Measurements from ENCODE around the gene PLCH1. TPM values are rescaled to one million over a fixed set of nuclear protein-coding genes. Genes with fewer than 3 reads are reported as not detected.

The PLCH1 gene
- polyA plus RNA-seq, 2 donors, result 0.07 to 0.10 TPM

DNA sequence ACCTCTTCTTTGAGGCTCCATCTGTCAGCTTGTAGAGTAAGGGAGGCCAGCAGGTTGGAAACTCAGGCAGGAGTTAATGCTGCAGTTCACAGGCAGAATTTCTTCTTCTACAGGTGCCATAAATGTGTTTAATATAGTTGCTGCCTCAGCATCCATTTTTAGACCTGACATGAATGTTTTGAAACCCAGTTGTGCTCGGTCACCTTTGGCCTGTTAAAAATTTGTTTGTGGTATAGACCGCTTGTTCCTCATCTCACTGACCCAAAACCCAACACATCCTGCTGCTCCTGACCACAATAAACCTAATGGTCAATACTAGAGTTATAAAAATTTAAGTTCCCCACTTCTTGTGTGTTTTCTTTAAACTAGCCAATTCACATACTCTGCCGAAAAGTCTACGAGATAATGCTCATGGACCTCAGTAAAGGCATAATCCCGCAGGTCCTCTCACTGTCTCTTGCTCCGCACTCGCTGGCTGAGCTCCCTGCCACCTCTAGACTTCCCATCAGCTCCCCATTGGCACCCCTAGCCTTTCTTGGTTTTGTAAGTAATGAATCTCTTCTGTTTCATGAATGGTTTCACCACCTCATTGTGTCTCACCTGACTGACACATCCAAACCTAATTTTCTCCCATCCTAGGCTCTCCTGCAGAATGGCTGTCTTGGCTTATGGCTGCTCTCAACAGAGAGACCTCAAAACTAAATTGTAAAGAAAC, 312.9 kb downstream of the PLCH1 start:
- Histone ChIP-seq H3K9me3 (ENCODE audit: control insufficient read depth in 2 of 2, insufficient read depth in 1 of 2, low read depth in 1 of 2, low read length in 1 of 2) (no peaks in the 10 kb centered on the region), H3K36me3 (ENCODE audit: control insufficient read depth in 2 of 2, insufficient read depth in 2 of 2, low read length in 1 of 2) (no peaks in the 10 kb centered on the region), H3K4me3 (ENCODE audit: low read depth in 1 of 2, low read length in 2 of 2) (no peak overlapping the region), H3K27ac (ENCODE audit: low read depth in 2 of 2, low read length in 1 of 2) (no peak overlapping the region), H3K27me3 (ENCODE audit: control insufficient read depth in 1 of 2, insufficient read depth in 2 of 2, low read length in 2 of 2) (no peaks in the 10 kb centered on the region), H3K4me1 (ENCODE audit: control insufficient read depth in 2 of 2, insufficient read depth in 2 of 2, low read length in 1 of 2) (no peaks in the 10 kb centered on the region)
- WGBS, 2 donors, result 78 to 81% methylated on average over 7 of the region's 7 CpGs

- H3K4me3 ChIP-seq (ENCODE audit: low read depth in 1 of 2, low read length in 2 of 2), result no peak overlapping the region
- H3K27me3 ChIP-seq (ENCODE audit: control insufficient read depth in 1 of 2, insufficient read depth in 2 of 2, low read length in 2 of 2), result no peaks in the 10 kb centered on the region
- H3K36me3 ChIP-seq (ENCODE audit: control insufficient read depth in 2 of 2, insufficient read depth in 2 of 2, low read length in 1 of 2), result no peaks in the 10 kb centered on the region
- H3K9me3 ChIP-seq (ENCODE audit: control insufficient read depth in 2 of 2, insufficient read depth in 1 of 2, low read depth in 1 of 2, low read length in 1 of 2), result no peaks in the 10 kb centered on the region
- no peaks in the 10 kb centered on the region for H3K4me1 ChIP-seq (ENCODE audit: control insufficient read depth in 2 of 2, insufficient read depth in 2 of 2, low read length in 1 of 2)
- no peak overlapping the region for H3K27ac ChIP-seq (ENCODE audit: low read depth in 2 of 2, low read length in 1 of 2)
- 74 to 78% methylated on average over 4 of the region's 4 CpGs for WGBS, 2 donors
Observed at GRCh38 chr3:155428563-155428962, 316.3 kb downstream of the PLCH1 start.

DNA sequence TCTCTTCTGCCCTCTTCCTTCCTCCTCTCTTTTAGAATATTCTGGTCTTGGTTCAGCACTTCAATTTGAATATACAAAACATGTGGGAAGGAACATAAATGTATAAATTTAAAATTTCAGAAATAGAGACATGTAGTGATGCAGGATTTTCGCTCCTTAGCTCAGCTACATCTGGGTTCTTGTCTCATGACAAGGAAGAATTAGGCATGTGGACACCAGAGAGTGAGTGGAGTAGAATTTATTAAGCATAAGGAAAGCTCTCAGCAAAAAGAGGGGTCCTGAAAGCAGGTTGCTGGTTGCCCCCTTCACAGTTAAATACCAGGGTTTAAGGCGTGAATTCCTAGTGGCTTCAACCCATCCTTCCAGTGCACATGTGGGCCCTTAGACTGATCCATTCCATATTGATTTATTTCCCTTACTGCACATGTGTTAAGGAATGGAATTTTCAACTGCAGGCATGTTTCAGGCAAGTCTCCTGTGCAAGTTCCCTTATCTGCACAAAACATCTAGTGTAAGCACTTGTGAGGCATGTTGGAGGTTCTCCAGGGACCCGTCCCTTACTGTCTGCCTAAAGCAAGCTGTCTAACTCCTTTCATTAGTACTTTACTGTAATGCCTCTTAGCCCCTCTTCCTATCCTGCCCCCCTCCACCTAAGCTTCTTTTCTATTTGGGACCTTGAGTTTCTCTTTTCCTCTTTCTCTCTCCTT, 318.2 kb downstream of the PLCH1 start:
- Histone ChIP-seq H3K27me3 (ENCODE audit: control insufficient read depth in 1 of 2, insufficient read depth in 2 of 2, low read length in 2 of 2) (no peaks in the 10 kb centered on the region), H3K4me3 (ENCODE audit: low read depth in 1 of 2, low read length in 2 of 2) (no peak overlapping the region), H3K4me1 (ENCODE audit: control insufficient read depth in 2 of 2, insufficient read depth in 2 of 2, low read length in 1 of 2) (no peaks in the 10 kb centered on the region), H3K27ac (ENCODE audit: low read depth in 2 of 2, low read length in 1 of 2) (no peak overlapping the region), H3K36me3 (ENCODE audit: control insufficient read depth in 2 of 2, insufficient read depth in 2 of 2, low read length in 1 of 2) (no peaks in the 10 kb centered on the region), H3K9me3 (ENCODE audit: control insufficient read depth in 2 of 2, insufficient read depth in 1 of 2, low read depth in 1 of 2, low read length in 1 of 2) (no peaks in the 10 kb centered on the region)
- 74 to 77% methylated on average over 3 of the region's 3 CpGs for WGBS, 2 donors

- Histone ChIP-seq H3K36me3 (ENCODE audit: control insufficient read depth in 2 of 2, insufficient read depth in 2 of 2, low read length in 1 of 2) (no peaks in the 10 kb centered on the region), H3K27ac (ENCODE audit: low read depth in 2 of 2, low read length in 1 of 2) (no peak overlapping the region), H3K27me3 (ENCODE audit: control insufficient read depth in 1 of 2, insufficient read depth in 2 of 2, low read length in 2 of 2) (no peaks in the 10 kb centered on the region), H3K9me3 (ENCODE audit: control insufficient read depth in 2 of 2, insufficient read depth in 1 of 2, low read depth in 1 of 2, low read length in 1 of 2) (no peaks in the 10 kb centered on the region), H3K4me3 (ENCODE audit: low read depth in 1 of 2, low read length in 2 of 2) (no peak overlapping the region), H3K4me1 (ENCODE audit: control insufficient read depth in 2 of 2, insufficient read depth in 2 of 2, low read length in 1 of 2) (no peaks in the 10 kb centered on the region)
- 83 to 84% methylated on average over 2 of the region's 2 CpGs for WGBS, 2 donors
Observed at GRCh38 chr3:155425396-155425795, 319.5 kb downstream of the PLCH1 start.

DNA sequence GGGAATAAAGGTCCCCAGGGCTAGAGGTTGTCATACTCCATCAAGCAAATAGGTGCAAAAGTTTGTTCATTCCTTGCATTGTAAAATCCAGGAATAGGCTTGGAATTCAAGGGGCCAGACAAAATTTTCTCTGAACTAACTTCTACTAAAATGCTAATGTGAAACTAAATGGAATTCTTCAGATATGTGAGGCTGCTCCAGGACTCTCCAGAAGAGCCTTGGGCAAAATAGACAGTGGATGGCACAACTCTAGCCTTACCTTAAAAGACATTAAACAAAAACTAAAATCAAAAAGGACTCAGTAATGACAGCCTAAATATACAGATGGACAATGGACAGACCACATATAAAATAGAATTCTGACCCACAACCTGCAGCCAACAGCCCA, 320.6 kb downstream of the PLCH1 start:
- no peaks in the 10 kb centered on the region for H3K36me3 ChIP-seq (ENCODE audit: control insufficient read depth in 2 of 2, insufficient read depth in 2 of 2, low read length in 1 of 2)
- no peaks in the 10 kb centered on the region for H3K4me1 ChIP-seq (ENCODE audit: control insufficient read depth in 2 of 2, insufficient read depth in 2 of 2, low read length in 1 of 2)
- no peak overlapping the region for H3K4me3 ChIP-seq (ENCODE audit: low read depth in 1 of 2, low read length in 2 of 2)
- no peaks in the 10 kb centered on the region for H3K9me3 ChIP-seq (ENCODE audit: control insufficient read depth in 2 of 2, insufficient read depth in 1 of 2, low read depth in 1 of 2, low read length in 1 of 2)
- H3K27ac ChIP-seq (ENCODE audit: low read depth in 2 of 2, low read length in 1 of 2), result no peak overlapping the region
- no peaks in the 10 kb centered on the region for H3K27me3 ChIP-seq (ENCODE audit: control insufficient read depth in 1 of 2, insufficient read depth in 2 of 2, low read length in 2 of 2)

GRCh38 chr3:155423526-155424322, 321.1 kb downstream of the PLCH1 start:
- Histone ChIP-seq H3K9me3 (ENCODE audit: control insufficient read depth in 2 of 2, insufficient read depth in 1 of 2, low read depth in 1 of 2, low read length in 1 of 2) (no peaks in the 10 kb centered on the region), H3K27me3 (ENCODE audit: control insufficient read depth in 1 of 2, insufficient read depth in 2 of 2, low read length in 2 of 2) (no peaks in the 10 kb centered on the region), H3K4me1 (ENCODE audit: control insufficient read depth in 2 of 2, insufficient read depth in 2 of 2, low read length in 1 of 2) (no peaks in the 10 kb centered on the region), H3K36me3 (ENCODE audit: control insufficient read depth in 2 of 2, insufficient read depth in 2 of 2, low read length in 1 of 2) (no peaks in the 10 kb centered on the region), H3K27ac (ENCODE audit: low read depth in 2 of 2, low read length in 1 of 2) (no peak overlapping the region), H3K4me3 (ENCODE audit: low read depth in 1 of 2, low read length in 2 of 2) (no peak overlapping the region)
- WGBS, 2 donors, result 66 to 68% methylated on average over 6 of the region's 6 CpGs

GRCh38 chr3:155420881-155421486, 323.9 kb downstream of the PLCH1 start:
- Histone ChIP-seq H3K36me3 (ENCODE audit: control insufficient read depth in 2 of 2, insufficient read depth in 2 of 2, low read length in 1 of 2) (no peaks in the 10 kb centered on the region), H3K4me3 (ENCODE audit: low read depth in 1 of 2, low read length in 2 of 2) (no peak overlapping the region), H3K4me1 (ENCODE audit: control insufficient read depth in 2 of 2, insufficient read depth in 2 of 2, low read length in 1 of 2) (no peaks in the 10 kb centered on the region), H3K27me3 (ENCODE audit: control insufficient read depth in 1 of 2, insufficient read depth in 2 of 2, low read length in 2 of 2) (no peaks in the 10 kb centered on the region), H3K27ac (ENCODE audit: low read depth in 2 of 2, low read length in 1 of 2) (no peak overlapping the region), H3K9me3 (ENCODE audit: control insufficient read depth in 2 of 2, insufficient read depth in 1 of 2, low read depth in 1 of 2, low read length in 1 of 2) (no peaks in the 10 kb centered on the region)
- WGBS, 2 donors, result 78 to 89% methylated on average over 1 of the region's 1 CpG

DNA sequence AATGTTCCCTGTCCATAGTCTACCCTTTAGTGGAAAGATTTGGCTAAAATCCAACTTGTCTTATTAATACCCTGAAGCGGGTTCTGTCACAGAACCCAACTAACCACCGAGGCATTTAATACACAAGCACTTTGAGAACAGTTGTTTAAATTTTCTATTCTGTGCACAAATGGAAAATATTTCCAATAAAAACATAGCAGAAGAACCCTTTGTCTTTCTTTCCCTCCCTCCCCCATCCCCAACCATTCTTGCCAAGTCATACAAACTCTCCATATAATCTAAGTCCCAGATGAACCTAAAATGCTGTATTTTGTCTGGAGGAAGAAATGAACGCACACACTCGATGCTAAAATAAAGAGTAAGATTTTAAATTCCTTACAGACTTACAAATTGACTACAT, 324.5 kb downstream of the PLCH1 start:
- no peak overlapping the region for H3K4me3 ChIP-seq (ENCODE audit: low read depth in 1 of 2, low read length in 2 of 2)
- no peaks in the 10 kb centered on the region for H3K4me1 ChIP-seq (ENCODE audit: control insufficient read depth in 2 of 2, insufficient read depth in 2 of 2, low read length in 1 of 2)
- no peak overlapping the region for H3K27ac ChIP-seq (ENCODE audit: low read depth in 2 of 2, low read length in 1 of 2)
- no peaks in the 10 kb centered on the region for H3K9me3 ChIP-seq (ENCODE audit: control insufficient read depth in 2 of 2, insufficient read depth in 1 of 2, low read depth in 1 of 2, low read length in 1 of 2)
- no peaks in the 10 kb centered on the region for H3K27me3 ChIP-seq (ENCODE audit: control insufficient read depth in 1 of 2, insufficient read depth in 2 of 2, low read length in 2 of 2)
- WGBS, 2 donors, result 78 to 79% methylated on average over 4 of the region's 4 CpGs
- H3K36me3 ChIP-seq (ENCODE audit: control insufficient read depth in 2 of 2, insufficient read depth in 2 of 2, low read length in 1 of 2), result no peaks in the 10 kb centered on the region

- Histone ChIP-seq H3K4me1 (ENCODE audit: control insufficient read depth in 2 of 2, insufficient read depth in 2 of 2, low read length in 1 of 2) (no peaks in the 10 kb centered on the region), H3K9me3 (ENCODE audit: control insufficient read depth in 2 of 2, insufficient read depth in 1 of 2, low read depth in 1 of 2, low read length in 1 of 2) (no peaks in the 10 kb centered on the region), H3K27me3 (ENCODE audit: control insufficient read depth in 1 of 2, insufficient read depth in 2 of 2, low read length in 2 of 2) (no peaks in the 10 kb centered on the region), H3K36me3 (ENCODE audit: control insufficient read depth in 2 of 2, insufficient read depth in 2 of 2, low read length in 1 of 2) (no peaks in the 10 kb centered on the region), H3K27ac (ENCODE audit: low read depth in 2 of 2, low read length in 1 of 2) (no peak overlapping the region), H3K4me3 (ENCODE audit: low read depth in 1 of 2, low read length in 2 of 2) (no peak overlapping the region)
- 46 to 67% methylated on average over 2 of the region's 2 CpGs for WGBS, 2 donors
Observed at GRCh38 chr3:155418407-155418806, 326.5 kb downstream of the PLCH1 start.
